GM18870 (cell line): ENCODE data around the gene CALHM3.

ENCODE experiments used
- ATAC-seq: cut with Tn5 transposase; IDR thresholded peaks from one replicate; pipeline ENCODE4 v1.9.1; 2021; ENCODE audit warnings: moderate library complexity; ENCODE audit not compliant: unreplicated experiment

The CALHM3 gene

DNA sequence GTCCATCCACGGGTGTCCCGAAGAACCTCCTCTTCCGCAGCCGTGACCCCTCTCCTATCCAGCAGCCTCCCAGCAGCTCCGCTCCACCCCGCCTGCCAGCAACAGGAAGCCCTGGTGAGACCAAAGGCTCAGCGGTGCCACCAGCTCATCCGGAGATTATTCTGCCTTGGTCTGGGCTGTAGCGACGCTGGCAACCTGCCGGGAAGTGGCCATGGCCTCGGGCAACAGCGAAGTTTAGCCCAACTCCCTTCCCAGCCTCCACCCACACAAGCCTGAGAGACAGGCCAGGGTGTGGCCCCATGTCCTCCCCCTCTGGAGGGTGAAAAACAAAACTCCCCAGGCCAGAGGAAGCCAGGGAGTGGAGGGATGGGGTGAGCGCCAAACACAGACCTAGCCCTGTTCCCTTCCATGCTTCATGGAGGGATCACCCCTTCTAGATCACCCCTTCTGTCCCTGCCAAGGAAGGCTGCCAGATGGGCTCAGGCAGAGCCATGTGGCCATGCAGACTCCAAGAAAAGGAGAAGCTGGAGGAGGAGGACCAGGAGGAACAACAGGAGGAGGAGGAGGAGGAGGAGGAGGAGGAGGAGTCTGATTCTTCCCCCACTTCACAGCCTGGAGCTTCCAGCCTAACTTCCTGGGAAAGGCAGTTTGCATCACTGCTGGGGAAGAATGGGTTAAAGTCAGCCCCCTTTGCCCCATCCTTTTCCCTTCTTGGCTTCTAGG, 27.8 kb downstream of the CALHM3 start:
- ATAC-seq = no peak

DNA sequence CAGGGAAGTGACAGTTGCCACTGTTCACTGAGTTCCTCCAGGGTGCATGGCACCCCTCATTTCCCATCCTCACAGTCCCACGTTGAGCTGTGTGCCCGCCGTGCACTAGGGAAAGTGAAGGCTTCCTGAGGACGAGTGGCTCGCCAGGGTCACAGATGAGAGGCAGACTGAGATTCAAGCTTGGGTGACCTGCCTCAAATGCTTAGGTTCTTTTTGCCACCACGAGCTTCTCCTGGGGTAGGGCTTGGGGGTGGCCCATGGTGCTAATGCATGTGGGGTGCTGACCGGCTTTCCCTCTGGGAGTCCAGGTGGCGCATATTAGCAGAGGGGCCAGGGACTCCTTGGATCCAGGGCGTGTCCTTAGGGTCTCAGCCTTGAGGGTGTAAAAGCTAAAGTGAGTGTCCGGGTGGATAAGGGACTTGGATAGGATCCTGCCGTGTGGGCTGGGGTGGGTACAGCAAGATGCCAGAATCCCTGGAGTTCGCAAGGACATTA, 28.8 kb downstream of the CALHM3 start:
- no peak for ATAC-seq

DNA sequence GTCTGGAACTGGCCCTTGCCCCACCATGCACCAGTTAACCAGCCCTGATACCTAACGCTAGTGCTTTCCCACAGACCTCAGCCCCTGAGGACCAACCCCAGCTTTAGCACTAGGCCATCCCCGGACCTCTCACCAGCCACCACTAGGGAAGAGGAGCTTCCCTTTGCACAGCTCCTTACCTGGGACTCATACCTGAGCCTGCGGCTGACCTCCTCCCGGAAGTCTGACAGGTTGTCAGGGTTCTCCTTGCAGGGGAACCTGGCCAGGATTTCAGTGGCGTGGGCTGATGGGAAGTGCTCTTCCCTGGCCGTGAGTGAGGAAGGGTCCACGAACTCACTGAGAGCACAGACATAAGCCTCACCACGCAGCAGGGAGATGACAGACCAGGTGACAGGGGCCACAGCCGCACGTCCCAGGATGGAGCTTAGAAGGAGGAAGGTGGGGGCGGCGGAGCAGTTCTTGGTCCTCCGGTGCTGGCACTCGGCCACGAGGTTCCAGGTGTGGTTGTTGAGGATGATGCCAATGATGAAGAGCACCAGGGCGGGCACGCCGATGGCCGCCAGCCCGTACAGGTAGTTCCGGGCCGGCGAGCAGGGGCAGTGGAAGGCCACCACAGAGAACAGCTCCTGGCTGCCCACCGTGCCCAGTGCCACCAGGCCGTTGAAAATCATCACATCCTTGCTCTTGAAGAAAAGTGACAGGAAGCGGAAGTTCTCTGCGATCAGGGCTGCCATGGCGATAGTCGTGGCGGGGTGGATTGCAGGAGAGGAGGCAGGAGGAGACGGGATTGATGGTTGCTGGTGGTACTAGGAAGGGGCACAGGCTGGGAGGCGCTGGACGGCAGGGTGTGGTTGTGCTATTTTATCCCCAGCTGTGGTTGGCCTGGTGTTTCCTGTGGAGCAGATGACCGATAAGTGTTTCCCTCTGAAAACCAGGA, 29.6 kb downstream of the CALHM3 start:
- no peak for ATAC-seq

DNA sequence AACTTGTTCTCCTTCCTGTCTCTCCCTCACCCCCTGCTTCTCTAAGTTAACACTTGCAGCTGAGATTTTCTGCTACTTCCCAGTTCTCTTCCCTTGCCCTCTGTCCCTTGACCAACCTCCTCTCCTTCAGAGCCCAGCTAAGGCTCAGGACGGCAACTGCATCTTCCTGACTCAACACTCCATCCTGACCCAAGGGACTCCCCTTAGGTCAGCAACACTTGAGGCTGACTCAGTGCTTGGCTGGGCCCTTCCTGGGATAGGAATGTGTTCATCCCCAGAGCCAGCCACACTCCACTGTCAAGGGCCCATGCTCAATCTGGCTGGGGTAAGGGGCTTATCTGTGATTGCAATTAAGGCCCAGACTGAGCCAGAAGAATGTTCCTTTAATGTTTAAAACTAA, 30.3 kb downstream of the CALHM3 start:
- no peak for ATAC-seq

DNA sequence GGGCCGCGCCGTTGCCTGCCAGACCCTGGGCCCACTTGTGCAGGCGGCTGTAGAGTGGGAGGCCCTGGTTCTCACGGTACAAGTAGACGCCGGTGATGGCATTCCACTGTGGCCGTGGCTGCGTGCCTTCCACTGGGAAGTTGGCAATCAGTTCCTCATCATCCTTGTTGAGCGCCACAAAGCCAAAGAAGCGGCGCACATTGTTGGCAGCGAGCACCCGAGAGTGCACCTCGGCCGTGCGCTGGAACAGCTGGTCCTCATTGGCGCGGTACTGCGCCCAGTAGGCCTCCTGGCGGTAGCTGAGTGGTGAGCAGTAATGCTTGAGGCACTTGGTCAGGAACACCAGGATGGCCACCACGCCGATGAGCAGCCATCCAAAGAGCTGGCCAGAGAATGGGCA, 31.9 kb downstream of the CALHM3 start:
- ATAC-seq = no peak

DNA sequence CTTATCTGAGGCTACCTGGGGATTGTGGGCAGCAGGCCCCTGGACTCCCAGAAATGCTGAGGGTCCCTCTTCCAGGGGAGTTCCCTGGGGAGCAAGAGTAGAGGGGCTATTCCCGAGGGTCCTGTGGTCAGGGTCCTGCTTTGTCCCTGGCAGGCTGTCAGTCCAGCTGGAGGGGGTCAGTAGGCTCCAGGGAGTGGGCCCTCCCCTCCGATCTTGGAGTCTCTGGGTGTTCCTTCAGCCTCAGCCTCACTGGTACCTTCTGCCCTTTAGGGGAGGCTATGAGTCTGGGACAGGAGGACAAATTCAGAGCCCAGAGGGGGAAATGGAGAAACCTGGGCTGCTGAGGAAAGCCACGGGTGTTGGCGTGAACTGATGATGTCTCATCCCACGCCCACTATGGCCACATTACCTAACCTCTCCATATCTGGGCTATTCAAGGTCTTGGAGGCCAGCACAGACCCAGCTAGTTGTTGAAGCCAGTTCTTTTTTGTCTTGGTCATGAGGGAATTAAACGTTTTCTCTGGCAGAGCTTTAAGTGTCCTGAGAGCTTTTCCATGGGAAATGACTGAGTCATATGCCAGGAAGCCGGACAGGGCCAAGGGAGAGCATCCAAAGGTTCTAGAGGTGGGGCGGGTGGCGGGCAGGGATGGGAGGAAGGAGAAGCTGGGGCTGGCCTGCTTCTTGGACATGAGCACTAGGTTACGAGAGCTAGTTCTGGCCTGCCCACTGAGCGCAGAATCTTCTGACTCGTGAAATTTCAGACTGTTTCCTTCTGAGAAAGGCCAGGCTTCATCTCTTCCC, 33.1 kb downstream of the CALHM3 start:
- ATAC-seq = no peak

DNA sequence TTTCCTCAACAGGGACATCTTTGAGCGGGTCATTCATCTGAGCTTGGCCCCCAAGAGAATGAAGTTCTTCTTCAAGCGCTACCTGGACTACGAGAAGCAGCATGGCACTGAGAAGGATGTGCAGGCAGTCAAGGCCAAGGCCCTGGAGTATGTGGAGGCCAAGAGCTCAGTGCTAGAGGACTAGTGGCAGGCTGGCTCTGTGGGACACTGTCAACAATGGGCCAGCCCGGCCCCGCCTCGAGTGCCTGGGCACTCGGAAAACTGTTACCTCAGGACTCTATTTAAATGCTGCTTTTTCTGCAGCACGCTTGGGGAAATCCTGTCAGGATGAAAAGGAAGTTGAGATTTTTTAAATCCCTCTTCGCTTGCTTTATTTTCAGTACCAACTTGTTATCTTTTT, 33.7 kb downstream of the CALHM3 start:
- ATAC-seq = no peak

DNA sequence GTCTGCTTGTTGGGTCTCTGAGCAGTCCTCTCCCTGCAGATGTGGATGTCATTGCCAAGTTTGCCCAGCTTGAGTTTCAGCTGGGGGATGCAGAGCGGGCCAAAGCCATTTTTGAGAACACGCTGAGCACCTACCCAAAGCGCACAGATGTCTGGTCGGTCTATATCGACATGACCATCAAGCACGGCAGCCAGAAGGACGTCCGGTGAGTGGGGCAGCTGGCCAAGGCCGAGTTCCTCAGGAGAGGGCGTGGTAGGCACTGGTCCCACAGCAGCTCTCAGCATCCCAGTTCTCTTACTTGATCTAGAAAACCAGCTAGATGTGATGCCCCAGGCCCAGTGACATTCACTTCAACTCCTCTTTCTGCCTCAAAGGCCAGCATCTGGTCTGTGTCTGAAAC, 34.6 kb downstream of the CALHM3 start:
- no peak for ATAC-seq

DNA sequence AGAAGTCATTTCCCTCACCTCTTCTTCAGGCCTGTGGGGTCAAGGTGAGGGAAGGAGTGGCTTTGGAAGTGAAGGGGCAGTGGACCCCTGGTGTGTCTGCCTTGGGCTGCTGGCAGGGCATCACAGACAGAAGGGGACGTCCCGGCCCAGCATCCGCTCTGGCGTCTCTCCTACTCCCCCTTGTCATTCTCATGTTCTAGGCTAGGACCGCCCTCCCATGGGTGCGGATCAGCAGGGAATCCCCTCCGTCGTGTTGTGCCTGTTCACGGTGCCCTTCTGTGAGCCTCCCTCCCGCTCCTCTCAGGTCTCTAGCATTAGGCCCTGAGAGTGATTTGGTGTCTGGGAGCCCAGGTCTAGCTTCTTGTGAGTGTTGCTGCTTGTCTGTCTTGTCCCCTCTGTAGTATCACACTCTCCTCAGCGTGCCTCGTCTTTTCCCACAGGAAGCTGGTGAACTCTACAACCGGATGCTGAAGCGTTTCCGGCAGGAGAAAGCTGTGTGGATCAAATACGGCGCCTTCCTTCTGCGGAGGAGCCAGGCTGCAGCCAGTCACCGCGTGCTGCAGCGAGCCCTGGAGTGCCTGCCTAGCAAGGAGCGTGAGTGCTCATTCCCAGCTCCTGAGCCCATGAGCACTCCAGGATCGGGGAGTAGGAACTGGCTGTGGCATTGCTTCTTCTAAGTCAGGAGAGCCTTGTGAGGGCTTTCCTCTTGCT, 35.4 kb downstream of the CALHM3 start:
- ATAC-seq = no peak

DNA sequence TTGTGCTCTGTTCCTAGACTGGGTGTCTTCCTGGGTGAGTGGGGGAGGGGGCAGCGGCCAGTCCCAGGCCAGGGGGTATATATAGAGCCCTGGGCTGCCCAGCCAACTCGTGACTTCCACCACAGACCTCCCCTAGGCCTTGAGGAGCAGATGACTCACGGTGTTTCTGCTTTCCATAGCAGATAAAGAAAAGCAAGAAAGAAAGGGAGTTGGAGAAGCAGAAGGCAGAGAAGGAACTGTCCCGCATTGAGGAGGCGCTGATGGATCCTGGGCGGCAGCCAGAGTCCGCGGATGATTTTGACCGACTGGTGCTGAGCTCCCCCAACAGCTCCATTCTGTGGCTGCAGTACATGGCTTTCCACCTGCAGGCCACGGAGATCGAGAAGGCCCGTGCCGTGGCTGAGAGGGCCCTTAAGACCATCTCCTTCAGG, 37.0 kb downstream of the CALHM3 start:
- ATAC-seq = no peak

DNA sequence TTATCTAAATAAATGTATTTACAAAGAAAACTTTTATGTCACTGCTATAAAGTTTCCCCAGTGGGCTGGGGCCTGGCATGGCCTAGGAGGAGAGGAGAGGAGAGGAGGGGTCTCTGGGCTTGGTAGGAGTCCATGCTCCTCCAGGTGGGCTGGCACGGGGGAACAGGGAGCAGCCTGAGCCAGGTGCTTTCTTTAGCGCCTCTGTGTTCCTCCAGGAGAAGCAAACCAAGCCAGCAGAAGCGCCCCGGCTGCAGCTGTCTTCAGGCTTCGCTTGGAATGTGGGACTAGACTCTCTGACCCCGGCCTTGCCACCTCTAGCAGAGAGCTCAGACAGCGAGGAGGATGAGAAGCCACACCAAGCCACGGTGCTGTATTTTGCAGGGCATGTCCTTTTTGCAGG, 37.4 kb downstream of the CALHM3 start:
- no peak for ATAC-seq

DNA sequence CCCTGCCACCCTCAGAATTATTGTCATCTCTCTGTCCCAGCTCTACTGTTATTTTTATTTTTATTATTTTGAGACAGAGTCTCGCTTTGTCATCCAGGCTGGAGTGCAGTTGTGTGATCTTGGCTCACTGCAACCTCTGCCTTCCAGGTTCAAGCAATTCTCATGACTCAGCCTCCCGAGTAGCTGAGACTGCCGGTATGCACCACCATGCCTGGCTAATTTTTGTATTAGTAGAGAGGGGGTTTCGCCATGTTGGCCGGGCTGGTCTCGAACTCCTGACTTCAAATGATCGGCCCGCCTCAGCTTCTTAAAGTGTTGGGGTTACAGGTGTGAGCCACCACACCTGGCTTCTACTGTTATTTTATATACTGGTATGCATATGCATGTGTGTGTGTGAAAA, 37.8 kb downstream of the CALHM3 start:
- no peak for ATAC-seq

DNA sequence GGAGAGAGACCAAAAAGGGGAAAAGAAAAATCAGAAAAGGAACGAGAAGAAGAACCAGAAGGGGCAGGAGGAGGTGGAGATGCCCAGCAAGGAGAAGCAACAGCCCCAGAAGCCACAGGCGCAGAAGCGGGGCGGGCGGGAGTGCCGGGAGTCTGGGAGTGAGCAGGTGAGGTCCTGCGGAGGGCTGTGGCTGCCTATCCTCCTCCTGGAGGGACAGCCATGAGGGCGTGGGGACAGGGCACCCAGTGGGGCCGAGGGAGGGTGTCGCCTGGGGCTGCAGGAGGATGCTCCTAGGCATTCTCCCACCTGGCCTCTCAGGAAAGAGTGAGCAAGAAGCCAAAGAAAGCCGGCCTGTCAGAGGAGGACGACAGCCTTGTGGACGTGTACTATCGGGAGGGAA, 38.6 kb downstream of the CALHM3 start:
- no peak for ATAC-seq

DNA sequence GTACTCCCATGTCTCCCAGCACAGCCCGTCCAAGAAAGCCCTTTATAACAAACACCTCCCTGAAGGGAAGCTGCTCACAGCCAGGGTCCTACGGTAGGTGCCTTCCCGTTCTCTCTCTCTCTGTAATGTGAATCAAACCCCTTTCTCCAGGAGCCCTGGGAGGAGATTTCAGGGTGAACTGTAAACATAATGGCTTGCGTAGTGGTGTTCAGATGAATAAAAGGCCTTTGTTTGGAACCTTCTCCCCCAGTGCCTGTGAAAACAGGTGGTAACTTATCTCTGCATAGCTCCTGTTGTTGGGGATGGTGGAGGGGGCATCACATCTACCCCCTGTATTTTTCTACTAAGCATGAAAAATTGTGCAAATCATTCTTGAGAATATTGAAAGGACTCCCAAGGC, 39.3 kb downstream of the CALHM3 start:
- no peak for ATAC-seq

DNA sequence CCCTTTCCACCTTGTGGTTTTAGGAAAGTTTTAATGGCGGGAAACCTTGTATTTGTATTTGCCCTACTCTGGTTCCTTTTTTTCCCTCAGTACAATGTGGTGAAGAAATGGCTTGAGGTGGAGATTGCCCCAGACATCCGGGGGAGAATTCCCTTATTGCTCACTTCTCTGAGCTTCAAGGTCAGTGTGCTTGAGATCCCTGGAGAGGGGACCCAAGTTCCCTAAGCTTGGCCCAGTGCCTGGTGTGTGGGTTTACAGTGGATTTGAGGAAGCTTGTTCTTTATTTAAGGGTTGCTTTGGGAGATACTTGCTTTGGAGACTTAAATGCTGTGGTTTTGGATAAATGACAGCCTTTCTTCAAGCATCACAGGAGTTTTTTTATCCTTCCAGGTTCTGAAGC, 45.2 kb downstream of the CALHM3 start:
- no peak for ATAC-seq

DNA sequence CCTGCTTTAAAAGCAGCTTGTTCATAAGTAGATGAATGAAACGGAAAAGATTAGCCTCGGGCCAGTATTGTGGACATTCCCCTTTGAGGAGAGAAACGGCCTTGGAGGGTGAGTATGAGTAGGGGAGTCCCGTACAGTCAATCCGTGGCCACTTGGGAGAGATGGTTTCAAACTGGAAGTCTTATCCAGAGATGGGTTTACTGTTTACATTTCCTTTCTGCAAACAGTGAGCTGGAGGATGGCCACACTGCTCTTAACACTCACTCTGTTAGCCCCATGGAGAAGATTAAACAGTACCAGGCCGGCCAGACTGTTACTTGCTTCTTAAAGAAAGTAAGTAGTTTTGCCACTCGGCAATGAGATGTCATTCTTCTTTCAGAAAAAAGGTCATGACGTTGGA, 47.1 kb downstream of the CALHM3 start:
- no peak for ATAC-seq

DNA sequence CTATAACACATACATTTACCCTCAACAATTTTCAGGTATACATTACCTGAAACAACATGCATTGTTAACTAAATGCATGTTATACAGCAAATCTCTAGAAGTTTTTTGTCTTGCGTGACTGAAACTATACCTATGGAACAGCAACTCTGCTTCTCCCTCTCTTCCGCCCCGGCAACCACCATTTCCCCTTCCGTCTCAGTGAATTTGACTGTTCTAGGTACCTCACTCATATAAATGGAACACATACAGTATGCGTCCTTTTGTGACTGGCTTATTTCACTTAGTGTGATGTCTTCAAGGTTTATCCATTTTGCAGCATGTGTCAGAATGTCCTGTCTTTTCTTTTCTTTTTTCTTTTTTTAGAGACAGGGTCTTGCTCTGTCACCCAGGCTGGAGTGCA, 49.4 kb downstream of the CALHM3 start:
- ATAC-seq = no peak

DNA sequence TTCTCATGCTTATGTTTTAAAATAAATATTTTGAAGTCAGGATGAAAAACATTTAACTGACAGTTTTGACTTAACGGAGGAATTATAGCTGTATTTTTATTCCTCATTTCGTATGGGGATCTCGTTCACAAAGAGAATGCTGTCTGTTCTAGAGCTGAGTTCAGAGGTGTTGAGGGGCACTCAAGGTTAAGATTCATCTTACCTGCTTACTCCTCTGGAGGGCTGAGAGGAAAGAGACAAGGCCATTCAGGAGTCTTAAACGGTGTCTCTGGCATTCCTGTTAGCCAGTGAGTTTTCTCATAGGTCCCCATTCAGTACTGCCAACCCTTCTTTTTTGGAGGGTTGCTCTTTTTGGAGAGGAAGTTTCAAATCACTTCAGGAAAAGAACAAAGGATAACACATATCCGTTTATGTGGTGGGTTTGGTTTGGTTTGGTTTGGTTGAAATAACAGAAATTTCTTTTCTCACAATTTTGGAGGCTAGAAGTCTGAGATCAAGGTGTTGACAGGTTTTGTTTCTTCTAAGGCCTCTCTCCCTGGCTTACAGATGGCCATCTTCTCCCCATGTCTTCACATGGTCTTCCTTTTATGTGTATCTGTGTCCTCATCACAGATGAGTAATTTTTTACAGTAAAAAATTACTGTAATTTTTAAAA, 49.9 kb downstream of the CALHM3 start:
- ATAC-seq = no peak

DNA sequence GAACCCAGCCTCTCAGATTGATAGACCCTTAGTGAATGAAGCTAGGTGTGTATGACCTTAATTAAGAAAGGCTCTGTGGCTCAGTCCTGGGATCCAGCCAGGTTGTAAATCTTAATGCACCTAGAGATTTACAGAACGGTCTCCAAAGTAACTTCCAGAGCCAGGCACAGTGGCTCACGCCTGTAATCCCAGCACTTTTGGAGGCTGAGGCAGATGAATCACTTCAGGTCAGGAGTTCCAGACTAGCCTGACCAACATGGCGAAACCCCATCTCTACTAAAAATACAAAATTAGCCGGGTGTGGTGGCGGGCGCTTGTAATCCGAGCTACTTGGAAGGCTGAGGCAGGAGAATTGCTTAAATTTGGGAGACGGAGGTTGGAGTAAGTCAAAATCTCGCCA, 51.2 kb downstream of the CALHM3 start:
- no peak for ATAC-seq

DNA sequence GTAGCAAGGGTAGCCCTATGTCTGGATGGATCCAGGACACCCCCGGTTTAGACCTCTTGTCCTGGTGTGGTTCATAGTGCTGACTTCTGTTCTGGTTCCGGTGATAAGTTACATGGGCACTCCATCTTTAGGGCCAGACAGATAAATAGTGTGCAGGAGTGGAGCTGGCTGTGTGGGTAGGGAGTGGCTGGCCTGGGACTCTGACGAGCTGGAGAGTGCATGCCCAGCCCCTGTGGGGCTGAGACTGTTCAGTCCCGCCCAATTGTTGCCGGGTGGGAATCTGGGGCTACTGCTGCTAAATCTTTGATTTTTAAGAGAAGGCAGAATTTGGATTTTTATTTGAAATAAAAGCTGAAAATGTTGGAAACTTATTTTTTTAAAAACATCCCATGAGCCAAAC, 55.3 kb downstream of the CALHM3 start:
- ATAC-seq = no peak
